Measurements from ENCODE around the gene SLITRK5.

- TF ChIP-seq, protein P1, sequence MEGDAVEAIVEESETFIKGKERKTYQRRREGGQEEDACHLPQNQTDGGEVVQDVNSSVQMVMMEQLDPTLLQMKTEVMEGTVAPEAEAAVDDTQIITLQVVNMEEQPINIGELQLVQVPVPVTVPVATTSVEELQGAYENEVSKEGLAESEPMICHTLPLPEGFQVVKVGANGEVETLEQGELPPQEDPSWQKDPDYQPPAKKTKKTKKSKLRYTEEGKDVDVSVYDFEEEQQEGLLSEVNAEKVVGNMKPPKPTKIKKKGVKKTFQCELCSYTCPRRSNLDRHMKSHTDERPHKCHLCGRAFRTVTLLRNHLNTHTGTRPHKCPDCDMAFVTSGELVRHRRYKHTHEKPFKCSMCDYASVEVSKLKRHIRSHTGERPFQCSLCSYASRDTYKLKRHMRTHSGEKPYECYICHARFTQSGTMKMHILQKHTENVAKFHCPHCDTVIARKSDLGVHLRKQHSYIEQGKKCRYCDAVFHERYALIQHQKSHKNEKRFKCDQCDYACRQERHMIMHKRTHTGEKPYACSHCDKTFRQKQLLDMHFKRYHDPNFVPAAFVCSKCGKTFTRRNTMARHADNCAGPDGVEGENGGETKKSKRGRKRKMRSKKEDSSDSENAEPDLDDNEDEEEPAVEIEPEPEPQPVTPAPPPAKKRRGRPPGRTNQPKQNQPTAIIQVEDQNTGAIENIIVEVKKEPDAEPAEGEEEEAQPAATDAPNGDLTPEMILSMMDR (conservative IDR thresholded peaks at IDR 0.05 in 1 of 2, IDR thresholded peaks at IDR 0.05 in 1 of 2; ENCODE audit: extremely low read depth in 1 of 2, insufficient read depth in 1 of 2, low read depth in 1 of 2, low read length in 2 of 2): no peak
- no peak for TF ChIP-seq EZH2 (IDR thresholded peaks at IDR 0.05; ENCODE audit: borderline replicate concordance, low read length)
Measured at GRCh38 chr13:87696458-87696857, 25.3 kb downstream of the SLITRK5 start.
